ENCODE data around the gene FZR1. TPM values are rescaled to one million over a fixed set of nuclear protein-coding genes. Genes with fewer than 3 reads are reported as not detected.
A peak's percentile ranks its signal among the peaks of the same experiment; 100 is the strongest.

The FZR1 gene
- total and polyA plus RNA-seq, 2 of the 8 experiments (the other 6 are each of a cell fraction or from before 2014, with no cell fraction given) = 21.6 to 35.5 TPM

- 24% methylated on average over 22 of the region's 26 CpGs; no CpG with 5 or more reads in 1 of the 2 experiments for WGBS, 2 experiments (ENCODE audit: extremely low coverage in 1 of 2, insufficient coverage in 1 of 2, insufficient read length in 1 of 2, insufficient replicate concordance in 2 of 2, low coverage in 1 of 2, low lambda C conversion rate in 2 of 2, missing lambda C conversion rate in 1 of 2)
- no peak for TF ChIP-seq SIN3A (conservative IDR thresholded peaks at IDR 0.05 in 1 of 2, IDR thresholded peaks at IDR 0.05 in 1 of 2; ENCODE audit: low read depth in 1 of 2, low read length in 2 of 2)
These were observed 46.8 kb upstream of the FZR1 start for GRCh38 chr19:3459089-3459881.

More at GRCh38 chr19:3459089-3459881, 46.8 kb upstream of the FZR1 start:
- peak overlapping the region in 1 of 4 experiments; percentile 48; a peak in 3 of 8 replicates for H3K4me3 ChIP-seq (ENCODE audit: extremely low read depth in 1 of 4, insufficient read depth in 2 of 4, low read depth in 3 of 4, low read length in 4 of 4)
- no peaks in the 10 kb centered on the region for H3K79me2 ChIP-seq (ENCODE audit: control insufficient read depth in 1 of 2, insufficient read depth in 2 of 2, low read length in 2 of 2)
- peaks cover 9% of the 10 kb centered on the region; the same call in 1 of the 2 replicates for H3K23me2 ChIP-seq (ENCODE audit: low read depth, low read length)
- DNase-seq (ENCODE audit: low read depth in 1 of 2, low spot score in 2 of 2) = no peak
- no peak overlapping the region for H2BK20ac ChIP-seq (ENCODE audit: low read length)
- H4K8ac ChIP-seq (ENCODE audit: extremely low read depth, insufficient read depth, low read length) = 0 out of 2 replicates have a peak overlapping the region, but pooled peaks have one; percentile 18
- peak overlapping the region; percentile 43 for H2BK120ac ChIP-seq (replicated peaks; ENCODE audit: low read depth, low read length)
- H3K36me3 ChIP-seq (ENCODE audit: control insufficient read depth in 2 of 4, insufficient read depth in 4 of 4, low read length in 3 of 4) = no peaks in the 10 kb centered on the region; a peak in 1 of 8 replicates
- no peak overlapping the region for H4K91ac ChIP-seq (replicated peaks; ENCODE audit: insufficient read length, low read length)
- no peaks in the 10 kb centered on the region for H3K79me1 ChIP-seq (ENCODE audit: low read depth, low read length)
- no peak overlapping the region for H3K27ac ChIP-seq (ENCODE audit: low read depth, low read length)
- CTCF ChIA-PET (ENCODE audit: partially characterized antibody) = interaction anchor here (0.6 to 3.3 kb wide), 7 partner anchors 11 to 155 kb away, joined by 3 to 14 read pairs (median 4); no protein-coding TSS in a partner anchor
- no peak overlapping the region for H2BK5ac ChIP-seq (ENCODE audit: low read depth, low read length)
- no peaks in the 10 kb centered on the region for H3K9me3 ChIP-seq (ENCODE audit: insufficient read depth in 2 of 2, low read depth in 1 of 2, low read length in 1 of 2)
- no peak overlapping the region for H3K56ac ChIP-seq (replicated peaks; ENCODE audit: insufficient read length, low read depth, low read length)
- H3K14ac ChIP-seq (ENCODE audit: insufficient read length) = no peak overlapping the region
- H3K4ac ChIP-seq (replicated peaks; ENCODE audit: insufficient read length, low read depth, low read length) = peak overlapping the region; percentile 69
- no peak overlapping the region; the same call in 1 of the 2 replicates for H2AK5ac ChIP-seq (ENCODE audit: low read depth, low read length)
- FAIRE-seq = no peak
- peaks cover 24 to 56% (median 46%) of the 10 kb centered on the region in 4 experiments for H3K27me3 ChIP-seq (replicated peaks in 1 of 4; ENCODE audit: control insufficient read depth in 3 of 4, extremely low read depth in 1 of 4, insufficient read depth in 3 of 4, low read length in 3 of 4)
- peaks cover 0 to 24% (median 12%) of the 10 kb centered on the region in 4 experiments; a peak in 6 of 7 replicates for H3K4me1 ChIP-seq (replicated peaks in 1 of 4; ENCODE audit: control insufficient read depth in 3 of 4, insufficient read depth in 4 of 4, low read length in 3 of 4)
- H3K9ac ChIP-seq (replicated peaks in 1 of 4; ENCODE audit: extremely low read depth in 1 of 4, low read depth in 3 of 4, low read length in 3 of 4) = no peak overlapping the region
- peak overlapping the region; percentile 78 for H3K18ac ChIP-seq (ENCODE audit: extremely low read depth, low read length)
- H3K23ac ChIP-seq (ENCODE audit: insufficient read length) = no peak overlapping the region
- peak overlapping the region in 1 of 2 experiments; percentile 72; a peak in 2 of 4 replicates for H3K4me2 ChIP-seq (ENCODE audit: insufficient read depth in 1 of 2, low read depth in 2 of 2, low read length in 2 of 2)
- H2BK12ac ChIP-seq (ENCODE audit: low read depth, low read length) = 0 out of 2 replicates have a peak overlapping the region, but pooled peaks have one; percentile 39
- H2AFZ ChIP-seq (ENCODE audit: low read length) = no peak overlapping the region
- no peak overlapping the region for H2BK15ac ChIP-seq (ENCODE audit: low read length)
- no peak overlapping the region for H4K5ac ChIP-seq (ENCODE audit: insufficient read length, low read depth, low read length)
- POLR2A ChIA-PET (ENCODE audit: partially characterized antibody) = interaction anchor here (0.6 to 1.8 kb wide), 3 partner anchors 13 to 512 kb away, joined by 3 to 6 read pairs (median 3); no protein-coding TSS in a partner anchor
- peaks cover 3 to 10% of the 10 kb centered on the region in 2 experiments for H4K20me1 ChIP-seq (replicated peaks in 1 of 2; ENCODE audit: control insufficient read depth in 1 of 2, insufficient read depth in 2 of 2, low read length in 2 of 2)
